ENCODE measurements around the gene EHBP1L1. TPM values are rescaled to one million over a fixed set of nuclear protein-coding genes. Genes with fewer than 3 reads are reported as not detected.

The EHBP1L1 gene
- total RNA-seq: 45.1 and 49.6 TPM in 2 replicates

GRCh38 chr11:65575568-65576231 is at the start of gene EHBP1L1:
Gene EHBP1L1 (plus strand): TSS chr11:65576053. CDS start chr11:65576303, 250 bp downstream.

GRCh38 chr11:65558002-65558929 is 17.6 kb upstream of the EHBP1L1 start, which contains the start of gene LTBP3:
Gene LTBP3 (minus strand): TSS chr11:65558359. CDS start chr11:65557959, 400 bp downstream.

GRCh38 chr11:65569973-65570918 is 5.6 kb upstream of the EHBP1L1 start, which contains the start of gene ZNRD2:
Gene ZNRD2 (plus strand): TSS chr11:65570477. CDS start chr11:65570492, 15 bp downstream.

GRCh38 chr11:65572356-65573051 is 3.3 kb upstream of the EHBP1L1 start, which contains the start of gene FAM89B:
Gene FAM89B (plus strand): TSS chr11:65572538. CDS start chr11:65572670, 132 bp downstream.

GRCh38 chr11:65595543-65596281 is 19.9 kb downstream of the EHBP1L1 start, which contains the start of gene KCNK7:
Gene KCNK7 (minus strand): TSS chr11:65595800. CDS start chr11:65595772, 28 bp downstream.

GRCh38 chr11:65615229-65615949 is 39.5 kb downstream of the EHBP1L1 start, which contains the start of gene PCNX3:
Gene PCNX3 (plus strand): TSS chr11:65615776. CDS start chr11:65616312, 536 bp downstream.

GRCh38 chr11:65637794-65638419 is 62.1 kb downstream of the EHBP1L1 start, which contains the start of gene SIPA1:
Gene SIPA1 (plus strand): TSS chr11:65638101. CDS start chr11:65640922, 2,821 bp downstream.

Other genes starting within 250 kb of the EHBP1L1 start
- 37.2 and 41.3 TPM in 2 replicates for gene DPF2, start 242.2 kb upstream of the EHBP1L1 start, total RNA-seq
- gene TIGD3, start 221.3 kb upstream of the EHBP1L1 start, total RNA-seq: 0.25 and 0.33 TPM in 2 replicates
- 0.98 and 1.8 TPM in 2 replicates for gene SLC25A45, start 193.4 kb upstream of the EHBP1L1 start, total RNA-seq
- gene FRMD8, start 189.4 kb upstream of the EHBP1L1 start, total RNA-seq: 37.6 and 41.9 TPM in 2 replicates
- gene NEAT1, start 153.3 kb upstream of the EHBP1L1 start, total RNA-seq: 16.5 and 75.2 TPM in 2 replicates
- 629 and 944 TPM in 2 replicates for gene MALAT1, start 77.0 kb upstream of the EHBP1L1 start, total RNA-seq
- 111 and 114 TPM in 2 replicates for gene SCYL1, start 51.0 kb upstream of the EHBP1L1 start, total RNA-seq
- 104 and 399 TPM in 2 replicates for gene LTBP3, start 17.7 kb upstream of the EHBP1L1 start, total RNA-seq
- gene ZNRD2, start 5.6 kb upstream of the EHBP1L1 start, total RNA-seq: 85.4 and 152 TPM in 2 replicates
- 69.9 and 115 TPM in 2 replicates for gene FAM89B, start 3.5 kb upstream of the EHBP1L1 start, total RNA-seq
- gene KCNK7, start 19.7 kb downstream of the EHBP1L1 start, total RNA-seq: 0.25 TPM in 1 of 2 replicates, not detected in the other
- gene MAP3K11, start 38.2 kb downstream of the EHBP1L1 start, total RNA-seq: 52.6 and 58.7 TPM in 2 replicates
- 62.6 and 74.9 TPM in 2 replicates for gene PCNX3, start 39.7 kb downstream of the EHBP1L1 start, total RNA-seq
- gene SIPA1, start 62.0 kb downstream of the EHBP1L1 start, total RNA-seq: 48.2 and 73.5 TPM in 2 replicates
- 57.8 and 74.3 TPM in 2 replicates for gene RELA, start 86.9 kb downstream of the EHBP1L1 start, total RNA-seq
- 46.8 and 47.7 TPM in 2 replicates for gene KAT5, start 136.2 kb downstream of the EHBP1L1 start, total RNA-seq
- gene RNASEH2C, start 144.7 kb downstream of the EHBP1L1 start, total RNA-seq: 20.2 and 48.9 TPM in 2 replicates
- gene AP5B1, start 204.9 kb downstream of the EHBP1L1 start, total RNA-seq: 12.5 and 13.9 TPM in 2 replicates
- gene OVOL1, start 211.0 kb downstream of the EHBP1L1 start, total RNA-seq: 0.51 TPM in 1 of 2 replicates, not detected in the other